ENCODE data around the gene PPP1R7. TPM values are rescaled to one million over a fixed set of nuclear protein-coding genes. Genes with fewer than 3 reads are reported as not detected.

Gene PPP1R7
- polyA plus RNA-seq, 1 of the 3 experiments (the other 2 are of a cell fraction) = 56.9 TPM

DNA sequence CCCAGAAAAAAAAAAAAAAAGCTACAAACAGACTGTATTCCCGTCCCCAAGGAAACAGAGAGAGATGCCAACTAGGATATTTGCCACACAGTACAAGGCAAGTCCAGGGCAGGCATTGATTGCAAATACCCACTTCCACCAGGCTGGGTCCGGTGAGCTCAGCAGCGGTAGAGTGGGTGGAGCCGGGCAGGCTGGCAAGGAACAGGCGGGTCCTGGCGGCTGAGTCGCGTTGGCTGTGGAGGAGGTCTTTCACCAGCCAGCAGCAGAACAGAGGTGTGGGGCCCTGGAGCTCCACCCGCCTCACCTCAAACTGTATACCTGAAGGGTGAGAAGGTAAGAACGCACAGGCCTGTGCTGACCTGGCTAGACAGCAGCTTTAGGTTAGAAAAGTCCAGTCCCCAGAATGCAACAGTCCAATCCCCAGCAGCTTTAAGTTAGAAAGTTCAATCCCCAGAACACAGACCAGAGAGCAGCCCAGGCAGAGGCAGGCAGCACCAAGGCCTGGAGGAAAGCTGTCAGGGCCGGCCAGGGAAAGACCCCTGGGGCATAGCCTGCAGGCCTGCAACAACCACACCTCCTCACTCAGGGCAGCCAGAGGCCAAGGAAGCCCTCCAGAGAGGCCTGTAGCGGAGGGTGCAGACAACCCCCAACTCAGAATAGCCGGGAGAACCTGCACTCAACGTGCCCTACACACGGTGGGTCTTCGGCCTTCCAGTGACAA is 26.3 kb upstream of the PPP1R7 start:
- Histone ChIP-seq H3K9me2 (no peaks in the 10 kb centered on the region), H3K4me2 (no peak overlapping the region), H3K4me1 (ENCODE audit: control insufficient read depth in 1 of 2, insufficient read depth in 2 of 2, low read depth in 1 of 2, low read length in 1 of 2) (no peaks in the 10 kb centered on the region), H3K9me3 (no peaks in the 10 kb centered on the region; the same call in 1 of the 2 replicates), H3F3A (replicated peaks; ENCODE audit: insufficient read depth) (peaks cover 5% of the 10 kb centered on the region), H4K20me1 (ENCODE audit: insufficient read depth) (no peaks in the 10 kb centered on the region), H2AFZ (ENCODE audit: low read depth) (no peak overlapping the region), H3K79me2 (ENCODE audit: insufficient read depth) (no peaks in the 10 kb centered on the region), H3K27ac (ENCODE audit: low read depth in 2 of 2, low read length in 1 of 2) (no peak overlapping the region), H3K4me3 (ENCODE audit: low read depth in 2 of 2, low read length in 1 of 2) (no peak overlapping the region), H3K9ac (no peak overlapping the region), H3K36me3 (replicated peaks in 1 of 2; ENCODE audit: control insufficient read depth in 1 of 2, insufficient read depth in 2 of 2, low read length in 1 of 2) (peaks cover 12 to 16% of the 10 kb centered on the region in 2 experiments), H3K27me3 (ENCODE audit: insufficient read depth) (no peaks in the 10 kb centered on the region)
- WGBS (ENCODE audit: low lambda C conversion rate) = 93% methylated on average over 13 of the region's 16 CpGs
- CTCF ChIA-PET = interaction anchor here (0.8 to 1.0 kb wide), 2 partner anchors 17 to 209 kb away, joined by 3 read pairs; no protein-coding TSS in a partner anchor
- DNase-seq = no peak
- POLR2A ChIA-PET = no interaction called here
- TF ChIP-seq MEF2A (IDR thresholded peaks at IDR 0.05; ENCODE audit: borderline replicate concordance, low read depth) = no peak
- TF ChIP-seq, protein P1, sequence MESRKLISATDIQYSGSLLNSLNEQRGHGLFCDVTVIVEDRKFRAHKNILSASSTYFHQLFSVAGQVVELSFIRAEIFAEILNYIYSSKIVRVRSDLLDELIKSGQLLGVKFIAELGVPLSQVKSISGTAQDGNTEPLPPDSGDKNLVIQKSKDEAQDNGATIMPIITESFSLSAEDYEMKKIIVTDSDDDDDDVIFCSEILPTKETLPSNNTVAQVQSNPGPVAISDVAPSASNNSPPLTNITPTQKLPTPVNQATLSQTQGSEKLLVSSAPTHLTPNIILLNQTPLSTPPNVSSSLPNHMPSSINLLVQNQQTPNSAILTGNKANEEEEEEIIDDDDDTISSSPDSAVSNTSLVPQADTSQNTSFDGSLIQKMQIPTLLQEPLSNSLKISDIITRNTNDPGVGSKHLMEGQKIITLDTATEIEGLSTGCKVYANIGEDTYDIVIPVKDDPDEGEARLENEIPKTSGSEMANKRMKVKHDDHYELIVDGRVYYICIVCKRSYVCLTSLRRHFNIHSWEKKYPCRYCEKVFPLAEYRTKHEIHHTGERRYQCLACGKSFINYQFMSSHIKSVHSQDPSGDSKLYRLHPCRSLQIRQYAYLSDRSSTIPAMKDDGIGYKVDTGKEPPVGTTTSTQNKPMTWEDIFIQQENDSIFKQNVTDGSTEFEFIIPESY (IDR thresholded peaks at IDR 0.05; ENCODE audit: borderline replicate concordance, low read depth) = no peak
- TF ChIP-seq FOSL2 (IDR thresholded peaks at IDR 0.05; ENCODE audit: borderline replicate concordance, low read depth) = no peak
- no peak for TF ChIP-seq NFIC (IDR thresholded peaks at IDR 0.05; ENCODE audit: borderline replicate concordance)
- TF ChIP-seq, protein P2, sequence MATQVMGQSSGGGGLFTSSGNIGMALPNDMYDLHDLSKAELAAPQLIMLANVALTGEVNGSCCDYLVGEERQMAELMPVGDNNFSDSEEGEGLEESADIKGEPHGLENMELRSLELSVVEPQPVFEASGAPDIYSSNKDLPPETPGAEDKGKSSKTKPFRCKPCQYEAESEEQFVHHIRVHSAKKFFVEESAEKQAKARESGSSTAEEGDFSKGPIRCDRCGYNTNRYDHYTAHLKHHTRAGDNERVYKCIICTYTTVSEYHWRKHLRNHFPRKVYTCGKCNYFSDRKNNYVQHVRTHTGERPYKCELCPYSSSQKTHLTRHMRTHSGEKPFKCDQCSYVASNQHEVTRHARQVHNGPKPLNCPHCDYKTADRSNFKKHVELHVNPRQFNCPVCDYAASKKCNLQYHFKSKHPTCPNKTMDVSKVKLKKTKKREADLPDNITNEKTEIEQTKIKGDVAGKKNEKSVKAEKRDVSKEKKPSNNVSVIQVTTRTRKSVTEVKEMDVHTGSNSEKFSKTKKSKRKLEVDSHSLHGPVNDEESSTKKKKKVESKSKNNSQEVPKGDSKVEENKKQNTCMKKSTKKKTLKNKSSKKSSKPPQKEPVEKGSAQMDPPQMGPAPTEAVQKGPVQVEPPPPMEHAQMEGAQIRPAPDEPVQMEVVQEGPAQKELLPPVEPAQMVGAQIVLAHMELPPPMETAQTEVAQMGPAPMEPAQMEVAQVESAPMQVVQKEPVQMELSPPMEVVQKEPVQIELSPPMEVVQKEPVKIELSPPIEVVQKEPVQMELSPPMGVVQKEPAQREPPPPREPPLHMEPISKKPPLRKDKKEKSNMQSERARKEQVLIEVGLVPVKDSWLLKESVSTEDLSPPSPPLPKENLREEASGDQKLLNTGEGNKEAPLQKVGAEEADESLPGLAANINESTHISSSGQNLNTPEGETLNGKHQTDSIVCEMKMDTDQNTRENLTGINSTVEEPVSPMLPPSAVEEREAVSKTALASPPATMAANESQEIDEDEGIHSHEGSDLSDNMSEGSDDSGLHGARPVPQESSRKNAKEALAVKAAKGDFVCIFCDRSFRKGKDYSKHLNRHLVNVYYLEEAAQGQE (IDR thresholded peaks at IDR 0.05; ENCODE audit: low read depth, low read length) = no peak
- TF ChIP-seq NRF1 (IDR thresholded peaks at IDR 0.05; ENCODE audit: low read depth, low read length) = no peak
- no peak for TF ChIP-seq USF1 (IDR thresholded peaks at IDR 0.05; ENCODE audit: borderline replicate concordance, low read depth)
- no peak for TF ChIP-seq MAX (IDR thresholded peaks at IDR 0.05; ENCODE audit: low read depth)
- TF ChIP-seq RXRA (IDR thresholded peaks at IDR 0.05; ENCODE audit: borderline replicate concordance, low read depth) = no peak
- no peak for TF ChIP-seq GABPA (IDR thresholded peaks at IDR 0.05; ENCODE audit: low read depth)
- TF ChIP-seq IRF3 (IDR thresholded peaks at IDR 0.05; ENCODE audit: low read depth, low read length) = no peak
- TF ChIP-seq, protein P3, sequence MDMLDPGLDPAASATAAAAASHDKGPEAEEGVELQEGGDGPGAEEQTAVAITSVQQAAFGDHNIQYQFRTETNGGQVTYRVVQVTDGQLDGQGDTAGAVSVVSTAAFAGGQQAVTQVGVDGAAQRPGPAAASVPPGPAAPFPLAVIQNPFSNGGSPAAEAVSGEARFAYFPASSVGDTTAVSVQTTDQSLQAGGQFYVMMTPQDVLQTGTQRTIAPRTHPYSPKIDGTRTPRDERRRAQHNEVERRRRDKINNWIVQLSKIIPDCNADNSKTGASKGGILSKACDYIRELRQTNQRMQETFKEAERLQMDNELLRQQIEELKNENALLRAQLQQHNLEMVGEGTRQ (IDR thresholded peaks at IDR 0.05; ENCODE audit: borderline replicate concordance, low read depth, low read length) = no peak
- no peak for TF ChIP-seq ELF1 (IDR thresholded peaks at IDR 0.05)
- no peak for TF ChIP-seq CHD2 (IDR thresholded peaks at IDR 0.05; ENCODE audit: low read length, partially characterized antibody)
- TF ChIP-seq, protein P4, sequence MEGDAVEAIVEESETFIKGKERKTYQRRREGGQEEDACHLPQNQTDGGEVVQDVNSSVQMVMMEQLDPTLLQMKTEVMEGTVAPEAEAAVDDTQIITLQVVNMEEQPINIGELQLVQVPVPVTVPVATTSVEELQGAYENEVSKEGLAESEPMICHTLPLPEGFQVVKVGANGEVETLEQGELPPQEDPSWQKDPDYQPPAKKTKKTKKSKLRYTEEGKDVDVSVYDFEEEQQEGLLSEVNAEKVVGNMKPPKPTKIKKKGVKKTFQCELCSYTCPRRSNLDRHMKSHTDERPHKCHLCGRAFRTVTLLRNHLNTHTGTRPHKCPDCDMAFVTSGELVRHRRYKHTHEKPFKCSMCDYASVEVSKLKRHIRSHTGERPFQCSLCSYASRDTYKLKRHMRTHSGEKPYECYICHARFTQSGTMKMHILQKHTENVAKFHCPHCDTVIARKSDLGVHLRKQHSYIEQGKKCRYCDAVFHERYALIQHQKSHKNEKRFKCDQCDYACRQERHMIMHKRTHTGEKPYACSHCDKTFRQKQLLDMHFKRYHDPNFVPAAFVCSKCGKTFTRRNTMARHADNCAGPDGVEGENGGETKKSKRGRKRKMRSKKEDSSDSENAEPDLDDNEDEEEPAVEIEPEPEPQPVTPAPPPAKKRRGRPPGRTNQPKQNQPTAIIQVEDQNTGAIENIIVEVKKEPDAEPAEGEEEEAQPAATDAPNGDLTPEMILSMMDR (IDR thresholded peaks at IDR 0.05) = no peak
